ENCODE data around the gene SLC46A3. TPM values are rescaled to one million over a fixed set of nuclear protein-coding genes. Genes with fewer than 3 reads are reported as not detected.

SLC46A3 gene
- total and polyA plus RNA-seq, 10 of the 15 experiments (the other 5 are each of a cell fraction or from before 2014, with no cell fraction given), result 2.9 to 15.6 (median 9.4) TPM

GRCh38 chr13:28750187-28751045, 31.6 kb upstream of the SLC46A3 start:
- TF ChIP-seq ATF7 (IDR thresholded peaks at IDR 0.05; ENCODE audit: low read depth), result no peak
- no peak for TF ChIP-seq RB1 (IDR thresholded peaks at IDR 0.05; ENCODE audit: borderline replicate concordance)
- no peak for TF ChIP-seq SP1 (IDR thresholded peaks at IDR 0.05; ENCODE audit: low read depth, low read length)
- TF ChIP-seq TCF12 (IDR thresholded peaks at IDR 0.05; ENCODE audit: low read depth, low read length), result no peak
- no peak for TF ChIP-seq ASH2L (IDR thresholded peaks at IDR 0.05; ENCODE audit: borderline replicate concordance, low read depth)
- TF ChIP-seq CHD1 (IDR thresholded peaks at IDR 0.05; ENCODE audit: low read depth, low read length), result no peak
- TF ChIP-seq CEBPZ (IDR thresholded peaks at IDR 0.05; ENCODE audit: low read depth, low read length), result no peak
- no peak for TF ChIP-seq NFIC (IDR thresholded peaks at IDR 0.05; ENCODE audit: low read depth, low read length)
- no peak for TF ChIP-seq POLR2AphosphoS5 (IDR thresholded peaks at IDR 0.05; ENCODE audit: low read length)
- TF ChIP-seq ATF3 (IDR thresholded peaks at IDR 0.05; ENCODE audit: borderline replicate concordance, extremely low read depth, low read depth, low read length), result no peak
- TF ChIP-seq BHLHE40 (IDR thresholded peaks at IDR 0.05; ENCODE audit: borderline replicate concordance in 1 of 2, low read depth in 2 of 2, low read length in 1 of 2), result no peak
- no peak for TF ChIP-seq SMC3 (IDR thresholded peaks at IDR 0.05; ENCODE audit: borderline replicate concordance, low read length)
- no peak for TF ChIP-seq NR2F1 (conservative IDR thresholded peaks at IDR 0.05)
- no peak for TF ChIP-seq ETV6 (conservative IDR thresholded peaks at IDR 0.05 in 1 of 2, IDR thresholded peaks at IDR 0.05 in 1 of 2; ENCODE audit: borderline replicate concordance in 1 of 2, low read depth in 1 of 2)
- no peak for TF ChIP-seq TARDBP (IDR thresholded peaks at IDR 0.05; ENCODE audit: borderline replicate concordance)
- TF ChIP-seq TBL1XR1 (IDR thresholded peaks at IDR 0.05; ENCODE audit: low read depth, low read length), result no peak
- no peak for TF ChIP-seq SREBF1 (IDR thresholded peaks at IDR 0.05; ENCODE audit: low read length)
- no peak for TF ChIP-seq ESRRA (IDR thresholded peaks at IDR 0.05; ENCODE audit: low read length)
- TF ChIP-seq NFXL1 (IDR thresholded peaks at IDR 0.05; ENCODE audit: borderline replicate concordance), result no peak
- H3K27me3 ChIP-seq (replicated peaks in 1 of 2; ENCODE audit: control insufficient read depth in 2 of 2, insufficient read depth in 2 of 2, low read length in 1 of 2), result no peaks in the 10 kb centered on the region
- H3K4me3 ChIP-seq, result no peak overlapping the region
- SMC1A ChIA-PET (ENCODE audit: uncharacterized antibody, unreplicated experiment), result interaction anchor here (1.5 kb wide), 1 partner anchor 44 kb away, joined by 4 read pairs; no protein-coding TSS in a partner anchor
- FAIRE-seq (no peak), DNase-seq (ENCODE audit: low read depth, low spot score) (no peak), ATAC-seq (no peak)
- H3K9ac ChIP-seq (ENCODE audit: control insufficient read depth, insufficient read depth, low read length), result no peak overlapping the region
- WGBS (ENCODE audit: insufficient coverage, insufficient replicate concordance, low lambda C conversion rate, missing lambda C conversion rate), result 29% methylated on average over 5 of the region's 5 CpGs
- H3K79me2 ChIP-seq (ENCODE audit: control insufficient read depth, insufficient read depth, low read length), result no peaks in the 10 kb centered on the region
- H3K4me2 ChIP-seq (ENCODE audit: control insufficient read depth, insufficient read depth), result no peak overlapping the region
- H3K4me1 ChIP-seq (ENCODE audit: control insufficient read depth, insufficient read depth, low read length), result no peaks in the 10 kb centered on the region
- no peak overlapping the region for H3K27ac ChIP-seq (ENCODE audit: control insufficient read depth, insufficient read depth)
- no TSS peak for BruUV-seq (replicated peaks)
- H3K9me3 ChIP-seq (replicated peaks; ENCODE audit: control insufficient read depth, insufficient read depth, low read length), result no peaks in the 10 kb centered on the region
- in situ Hi-C loops (cut with MboI) (no loop called here), intact Hi-C loops (cut with micrococcal nuclease; ENCODE audit: unreplicated experiment) (no loop called here)
- CTCF ChIA-PET, result interaction anchor here (0.6 to 1.4 kb wide), 2 partner anchors 46 to 127 kb away, joined by 3 read pairs; no protein-coding TSS in a partner anchor
- POLR2A ChIA-PET, result no interaction called here
- RAD21 ChIA-PET (ENCODE audit: unreplicated experiment), result no interaction called here
- H4K20me1 ChIP-seq (ENCODE audit: control insufficient read depth, insufficient read depth), result no peaks in the 10 kb centered on the region
- H2AFZ ChIP-seq (ENCODE audit: control insufficient read depth, low read depth, low read length), result no peak overlapping the region
- H3K36me3 ChIP-seq (ENCODE audit: control insufficient read depth in 2 of 2, insufficient read depth in 2 of 2, low read length in 1 of 2), result no peaks in the 10 kb centered on the region

All from GM12878 (cell line).